Measurements from ENCODE around the gene NPDC1.

- TF ChIP-seq POLR2AphosphoS5 (IDR thresholded peaks at IDR 0.05; ENCODE audit: borderline replicate concordance, low read depth, low read length) (no peak), EZH2 (IDR thresholded peaks at IDR 0.05) (no peak), FOXP2 (optimal IDR thresholded peaks at IDR 0.05; ENCODE audit: control extremely low read depth, extremely low read length, insufficient read depth) (no peak)
These were observed 29.5 kb downstream of the NPDC1 start for GRCh38 chr9:137016436-137016835.

Measured in SK-N-MC (cell line).